AG09319 (cell line): ENCODE results near the gene C12orf43.
"Not testable (repeated sequence)": the region's sequence is repeated elsewhere in the genome, so short reads cannot be mapped to it uniquely, and the experiment has no call there.

Experiments used
- DNase-seq: peaks from one replicate; pipeline ENCODE4 v3.0.0-alpha.2; 2010; ENCODE audit warnings: low read depth; ENCODE audit errors: extremely low read depth
- TF ChIP-seq, protein P1 (sequence below): IDR thresholded peaks from 2 replicates; pipeline ENCODE4 v1.5.1; 2011; ENCODE audit warnings: low read depth, mild to moderate bottlenecking, inconsistent platforms, low read length, moderate library complexity

The C12orf43 gene, protein sequence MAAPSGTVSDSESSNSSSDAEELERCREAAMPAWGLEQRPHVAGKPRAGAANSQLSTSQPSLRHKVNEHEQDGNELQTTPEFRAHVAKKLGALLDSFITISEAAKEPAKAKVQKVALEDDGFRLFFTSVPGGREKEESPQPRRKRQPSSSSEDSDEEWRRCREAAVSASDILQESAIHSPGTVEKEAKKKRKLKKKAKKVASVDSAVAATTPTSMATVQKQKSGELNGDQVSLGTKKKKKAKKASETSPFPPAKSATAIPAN

DNA sequence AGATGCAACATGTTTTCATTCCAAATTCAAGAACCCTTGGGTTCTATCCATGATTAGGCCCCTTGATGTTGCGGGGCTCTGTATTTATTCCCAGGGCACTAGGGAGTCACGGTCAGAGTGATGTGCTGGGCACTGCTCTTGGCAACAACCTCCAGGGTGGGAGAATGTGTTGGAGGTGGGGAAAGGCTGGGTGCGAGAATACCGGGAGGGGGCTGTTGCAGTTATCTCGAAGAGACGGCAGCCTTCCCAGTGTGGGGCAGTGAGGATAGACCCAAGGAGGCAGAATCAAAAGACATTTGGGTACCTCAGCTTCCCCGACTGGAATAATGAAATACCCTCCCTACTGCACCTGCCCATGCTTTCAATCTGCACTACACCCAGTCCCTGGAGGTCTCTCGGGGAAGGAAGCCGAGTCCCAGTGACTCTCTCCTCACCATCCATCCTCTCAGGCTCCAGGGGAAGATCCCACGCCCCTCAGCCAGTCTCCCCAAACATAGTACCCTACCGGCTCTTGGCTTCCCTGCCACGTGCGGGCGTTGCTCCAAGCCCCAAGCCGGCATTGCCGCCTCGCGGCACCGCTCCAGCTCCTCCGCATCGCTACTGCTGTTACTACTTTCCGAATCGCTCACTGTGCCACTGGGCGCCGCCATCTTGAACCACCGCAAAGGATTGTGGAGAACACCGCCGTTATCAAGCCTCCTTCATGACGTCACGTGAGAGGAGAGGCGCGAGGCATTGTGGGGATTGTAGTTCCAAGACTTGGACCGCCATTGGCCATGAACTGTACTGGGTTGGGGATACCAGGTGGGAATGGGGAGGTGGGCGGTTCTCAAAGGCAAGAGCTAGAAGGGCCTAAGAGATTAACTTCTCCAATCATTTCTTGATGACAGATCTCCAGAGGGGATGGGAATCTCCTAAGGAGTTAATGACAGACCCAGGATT lies at the start of gene C12orf43:
TSS of gene C12orf43 (minus strand) at position 663 of the 942 bp plus-strand sequence. CDS start at position 650, 13 bp downstream.
- DNase-seq = peak; percentile 56
- TF ChIP-seq, protein P1, sequence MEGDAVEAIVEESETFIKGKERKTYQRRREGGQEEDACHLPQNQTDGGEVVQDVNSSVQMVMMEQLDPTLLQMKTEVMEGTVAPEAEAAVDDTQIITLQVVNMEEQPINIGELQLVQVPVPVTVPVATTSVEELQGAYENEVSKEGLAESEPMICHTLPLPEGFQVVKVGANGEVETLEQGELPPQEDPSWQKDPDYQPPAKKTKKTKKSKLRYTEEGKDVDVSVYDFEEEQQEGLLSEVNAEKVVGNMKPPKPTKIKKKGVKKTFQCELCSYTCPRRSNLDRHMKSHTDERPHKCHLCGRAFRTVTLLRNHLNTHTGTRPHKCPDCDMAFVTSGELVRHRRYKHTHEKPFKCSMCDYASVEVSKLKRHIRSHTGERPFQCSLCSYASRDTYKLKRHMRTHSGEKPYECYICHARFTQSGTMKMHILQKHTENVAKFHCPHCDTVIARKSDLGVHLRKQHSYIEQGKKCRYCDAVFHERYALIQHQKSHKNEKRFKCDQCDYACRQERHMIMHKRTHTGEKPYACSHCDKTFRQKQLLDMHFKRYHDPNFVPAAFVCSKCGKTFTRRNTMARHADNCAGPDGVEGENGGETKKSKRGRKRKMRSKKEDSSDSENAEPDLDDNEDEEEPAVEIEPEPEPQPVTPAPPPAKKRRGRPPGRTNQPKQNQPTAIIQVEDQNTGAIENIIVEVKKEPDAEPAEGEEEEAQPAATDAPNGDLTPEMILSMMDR = no peak

DNA sequence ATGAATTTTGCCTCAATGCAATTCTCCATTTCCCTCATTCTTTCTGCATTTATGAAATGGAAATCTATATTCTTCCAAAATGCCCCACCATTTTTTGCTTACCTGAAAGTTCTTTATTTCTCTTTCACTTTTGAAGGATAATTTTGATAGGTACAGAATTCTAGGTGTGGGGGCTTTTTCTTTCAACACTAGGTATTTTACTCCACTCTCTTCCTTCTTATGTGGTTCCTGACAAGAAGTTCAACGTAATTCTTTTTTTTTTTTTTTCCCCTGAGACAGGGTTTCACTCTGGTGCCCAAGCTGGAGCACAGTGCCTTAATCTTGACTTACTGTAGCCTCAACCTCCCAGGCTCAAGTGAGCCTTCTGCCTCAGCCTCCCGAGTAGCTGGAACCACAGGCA lies 49.1 kb upstream of the C12orf43 start:
- no peak for DNase-seq
- TF ChIP-seq, protein P1 = no peak

DNA sequence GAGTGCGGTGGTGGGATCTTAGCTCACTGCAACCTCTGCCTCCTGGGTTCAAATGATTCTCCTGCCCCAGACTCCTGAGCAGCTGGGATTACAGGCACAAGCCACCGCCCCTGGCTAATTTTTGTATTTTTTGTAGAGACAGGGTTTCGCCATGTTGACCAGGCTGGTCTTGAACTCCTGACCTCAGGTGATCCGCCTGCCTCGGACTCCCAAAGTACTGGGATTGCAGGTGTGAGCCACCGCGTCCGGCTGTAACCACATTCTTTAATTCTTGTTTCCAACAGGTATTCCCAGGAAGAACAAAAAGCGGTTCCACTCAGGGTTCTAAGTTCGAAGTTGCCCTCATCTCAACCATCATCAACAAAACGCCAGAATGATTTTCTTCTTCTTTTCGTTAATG lies 48.3 kb upstream of the C12orf43 start:
- DNase-seq = not testable (repeated sequence)

DNA sequence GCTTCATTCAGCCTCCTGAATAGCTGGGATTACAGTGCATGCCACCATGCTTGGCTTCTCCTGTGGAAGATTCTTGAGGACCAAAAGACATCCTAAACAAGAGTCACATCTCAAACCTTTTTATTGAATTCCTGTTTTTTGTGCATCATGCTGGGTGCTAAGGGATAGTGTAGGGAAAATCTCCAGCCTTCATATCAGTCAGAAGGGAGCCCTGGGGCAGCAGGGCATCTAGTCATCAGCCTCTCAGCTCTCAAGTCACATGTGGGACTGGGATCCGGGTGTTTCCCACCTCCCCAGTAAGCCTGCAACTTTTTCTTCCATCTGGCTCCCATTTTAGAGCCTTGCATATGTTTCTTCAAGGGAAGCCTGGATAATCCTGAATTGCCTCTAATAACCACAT lies 47.8 kb upstream of the C12orf43 start:
- no peak for DNase-seq
- TF ChIP-seq, protein P1 = no peak

DNA sequence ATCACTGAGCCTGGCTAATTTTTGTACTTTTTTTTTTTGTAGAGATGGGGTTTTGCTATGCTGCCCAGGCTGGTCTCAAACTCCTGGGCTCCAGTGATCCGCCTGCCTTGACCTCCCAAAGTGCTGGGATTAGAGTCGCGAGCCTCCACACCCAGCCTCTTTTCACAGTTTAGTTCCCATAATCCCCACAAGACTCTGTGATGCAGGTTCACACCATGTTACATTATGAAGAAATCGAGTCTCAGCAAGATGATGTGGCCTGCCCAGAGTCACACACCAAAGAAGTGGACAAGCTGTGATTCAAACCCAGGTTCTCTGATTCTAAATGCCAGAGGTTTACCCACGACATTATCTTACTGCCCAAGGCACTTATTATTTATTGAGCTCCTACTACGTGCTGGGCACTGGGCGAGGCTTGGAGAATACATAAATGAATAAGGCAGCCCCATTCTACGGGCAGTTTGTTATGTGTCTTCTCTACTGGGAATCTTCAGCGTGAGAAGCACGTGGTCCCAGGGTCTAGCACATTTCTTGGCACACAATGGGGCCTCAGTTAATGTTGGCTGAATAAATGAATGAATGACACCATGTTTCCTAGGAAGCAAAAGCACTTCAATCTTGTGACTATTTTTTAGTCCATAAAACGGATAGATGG lies 46.2 kb upstream of the C12orf43 start:
- TF ChIP-seq, protein P1 = no peak
- no peak for DNase-seq

DNA sequence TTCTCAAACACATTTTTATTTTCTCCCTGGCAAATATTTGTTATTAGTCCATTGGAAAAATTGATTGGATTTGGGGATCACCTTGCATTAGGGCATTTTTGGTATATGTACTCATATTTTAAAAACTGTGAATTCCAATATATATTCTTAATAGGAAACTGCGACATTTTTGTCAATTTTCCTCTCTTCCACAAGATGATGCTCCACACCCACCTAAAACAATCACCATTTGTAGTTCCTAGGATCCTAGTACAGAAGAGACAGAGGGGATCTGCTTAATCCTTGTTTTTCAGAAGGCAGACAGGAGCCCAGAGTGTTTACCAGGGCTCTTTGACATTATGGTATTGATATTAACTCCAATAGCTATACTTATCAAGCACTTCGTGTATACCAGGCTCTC lies 45.5 kb upstream of the C12orf43 start:
- TF ChIP-seq, protein P1 = peak; percentile 31
- DNase-seq = no peak

DNA sequence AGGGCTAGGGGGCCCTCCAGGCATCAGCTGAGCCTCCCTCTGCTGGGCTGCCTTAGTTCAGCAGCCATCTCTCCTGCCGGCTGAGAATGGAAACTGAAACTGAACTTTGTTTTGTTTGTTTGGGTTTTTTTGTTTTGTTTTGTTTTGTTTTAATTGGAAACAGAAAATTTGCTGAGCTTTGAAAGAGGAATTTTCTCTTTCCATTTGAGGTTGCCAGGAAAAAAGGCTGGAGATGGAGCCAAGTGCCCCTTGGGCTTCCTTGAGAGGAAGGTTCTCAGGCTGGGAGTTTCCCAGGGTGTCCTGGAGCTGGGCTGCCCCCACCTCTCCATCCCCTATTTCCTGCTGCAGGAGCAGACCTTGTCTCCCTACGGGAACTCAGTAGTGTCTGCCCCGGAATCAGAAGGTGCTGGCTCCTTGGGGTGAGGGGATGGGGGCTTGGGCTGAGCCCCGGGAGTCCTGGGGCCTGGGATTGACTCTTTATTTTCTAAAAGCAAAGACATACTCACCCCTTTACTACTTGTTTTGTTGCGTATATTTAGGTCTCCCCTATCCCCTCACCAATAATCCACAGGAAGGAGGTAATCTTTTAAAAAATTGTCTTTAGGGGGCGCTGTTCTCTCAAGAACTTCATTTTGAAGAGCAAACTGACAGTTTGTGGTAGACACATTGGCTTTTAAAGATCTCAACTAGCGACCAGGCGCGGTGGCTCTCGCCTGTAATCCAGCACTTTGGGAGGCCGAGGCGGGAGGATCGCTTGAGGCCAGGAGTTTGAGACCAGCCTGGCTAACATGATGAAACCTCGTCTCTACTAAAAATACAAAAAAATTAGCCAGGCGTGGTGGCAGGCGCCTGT lies 44.1 kb upstream of the C12orf43 start:
- DNase-seq = peak; percentile 49
- TF ChIP-seq, protein P1 = peak; percentile 62
